Measurements from ENCODE around the gene NRTN.

DNA sequence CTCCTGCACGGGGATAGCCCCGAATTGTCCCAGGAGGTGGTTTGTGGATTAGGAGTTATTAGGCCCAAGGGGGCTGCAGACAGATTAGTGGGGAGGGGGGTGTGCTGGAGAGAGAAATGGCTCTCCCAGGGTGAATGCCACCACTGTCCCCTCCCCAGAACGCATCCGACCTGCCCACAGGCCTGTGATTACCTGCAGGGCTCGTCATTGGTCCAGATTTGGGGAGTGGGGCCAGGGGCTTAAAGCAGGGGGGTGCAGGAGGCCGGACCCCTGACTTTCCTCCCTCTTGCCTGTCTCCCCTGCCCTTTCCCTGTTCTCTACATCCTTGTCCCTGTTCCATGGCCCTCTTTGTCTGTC, 1.2 kb downstream of the NRTN start:
- TF ChIP-seq, protein P1, sequence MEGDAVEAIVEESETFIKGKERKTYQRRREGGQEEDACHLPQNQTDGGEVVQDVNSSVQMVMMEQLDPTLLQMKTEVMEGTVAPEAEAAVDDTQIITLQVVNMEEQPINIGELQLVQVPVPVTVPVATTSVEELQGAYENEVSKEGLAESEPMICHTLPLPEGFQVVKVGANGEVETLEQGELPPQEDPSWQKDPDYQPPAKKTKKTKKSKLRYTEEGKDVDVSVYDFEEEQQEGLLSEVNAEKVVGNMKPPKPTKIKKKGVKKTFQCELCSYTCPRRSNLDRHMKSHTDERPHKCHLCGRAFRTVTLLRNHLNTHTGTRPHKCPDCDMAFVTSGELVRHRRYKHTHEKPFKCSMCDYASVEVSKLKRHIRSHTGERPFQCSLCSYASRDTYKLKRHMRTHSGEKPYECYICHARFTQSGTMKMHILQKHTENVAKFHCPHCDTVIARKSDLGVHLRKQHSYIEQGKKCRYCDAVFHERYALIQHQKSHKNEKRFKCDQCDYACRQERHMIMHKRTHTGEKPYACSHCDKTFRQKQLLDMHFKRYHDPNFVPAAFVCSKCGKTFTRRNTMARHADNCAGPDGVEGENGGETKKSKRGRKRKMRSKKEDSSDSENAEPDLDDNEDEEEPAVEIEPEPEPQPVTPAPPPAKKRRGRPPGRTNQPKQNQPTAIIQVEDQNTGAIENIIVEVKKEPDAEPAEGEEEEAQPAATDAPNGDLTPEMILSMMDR (conservative IDR thresholded peaks at IDR 0.05; ENCODE audit: low read depth, low read length), result no peak
- no peak for TF ChIP-seq EZH2phosphoT487 (IDR thresholded peaks at IDR 0.05; ENCODE audit: borderline replicate concordance, low read length)
